Upper lobe of left lung (tissue), 4 donors: ENCODE measurements around the gene CSE1L.

ENCODE experiments used
- CTCF ChIP-seq, 6 experiments: fragments of 450-650 bp in 4 of 6; fragments of 200-600 bp in 2 of 6; sonication (generic) in 2 of 6; IDR thresholded peaks; one replicate each; pipeline ENCODE4 v1.5.1; 2016 to 2019; ENCODE audit warnings: antibody characterized with exemption in 6 of 6
- EP300 ChIP-seq, 4 donors: sonication (generic); formaldehyde crosslinking; IDR thresholded peaks; one replicate each; pipeline ENCODE4 v1.5.1; 2017; ENCODE audit warnings: antibody characterized with exemption in 4 of 4, control low read depth in 2 of 4
- POLR2A ChIP-seq, 4 donors: fragments of 450-650 bp; IDR thresholded peaks; one replicate each; pipeline ENCODE4 v1.5.1; 2016 to 2017; ENCODE audit warnings: antibody characterized with exemption in 4 of 4, mild to moderate bottlenecking in 2 of 4
- POLR2AphosphoS5 ChIP-seq, 2 donors: sonication (generic); formaldehyde crosslinking; IDR thresholded peaks; one replicate each; pipeline ENCODE4 v1.5.1; 2017; ENCODE audit warnings: antibody characterized with exemption in 2 of 2

GRCh38 chr20:49122920-49123319 lies 76.8 kb downstream of the CSE1L start:
- TF ChIP-seq CTCF (IDR thresholded peaks at IDR 0.05) (no peak), POLR2AphosphoS5 (IDR thresholded peaks at IDR 0.05) (no peak), EP300 (IDR thresholded peaks at IDR 0.05) (no peak), POLR2A (IDR thresholded peaks at IDR 0.05) (no peak)
